Measurements from ENCODE around the gene TCF7L1.

TCF7L1 gene

DNA sequence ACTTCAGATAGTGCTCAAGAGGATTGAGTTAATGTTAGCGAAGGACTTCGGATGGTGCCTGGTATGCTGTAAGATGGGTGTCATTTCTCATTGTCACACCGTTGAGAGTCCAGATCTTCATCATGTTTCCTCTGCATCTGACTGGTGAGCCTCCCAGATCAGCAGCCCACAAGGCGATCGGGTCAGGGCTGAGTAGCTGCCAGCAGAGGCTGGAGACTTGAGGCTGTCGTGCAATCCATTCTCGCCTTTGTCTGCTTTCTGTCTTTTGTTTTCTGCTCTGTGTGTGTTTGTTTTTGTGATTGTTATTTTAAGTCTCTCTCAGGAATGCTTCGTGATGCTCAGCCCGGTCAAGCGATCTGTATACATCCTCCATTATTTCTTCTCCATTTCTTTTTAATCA is 98.8 kb downstream of the TCF7L1 start:
- TF ChIP-seq EP300 (IDR thresholded peaks at IDR 0.05; ENCODE audit: borderline replicate concordance): no peak
- TF ChIP-seq TAF1 (IDR thresholded peaks at IDR 0.05; ENCODE audit: low read depth): no peak
- TF ChIP-seq NFIC (IDR thresholded peaks at IDR 0.05): no peak

DNA sequence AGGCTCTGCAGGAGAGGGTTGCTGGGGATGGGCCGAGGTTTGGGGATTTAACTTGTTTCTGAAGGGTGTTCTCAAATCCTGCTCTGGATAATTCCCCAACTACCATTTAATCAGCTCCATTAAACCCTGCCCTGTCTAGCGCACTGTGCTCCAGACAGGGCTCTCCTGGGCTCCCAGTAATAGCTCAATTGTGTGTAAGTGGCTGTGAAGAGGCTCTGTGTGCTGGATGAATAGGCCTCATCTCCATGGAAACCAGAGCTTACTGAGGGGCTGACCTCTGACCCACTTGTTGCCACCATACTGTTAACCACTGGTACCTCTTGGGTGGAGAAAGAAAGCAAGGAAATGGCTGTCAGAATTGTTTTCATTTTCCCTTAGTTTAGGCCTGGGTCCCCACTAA is 101.7 kb downstream of the TCF7L1 start:
- no peak for TF ChIP-seq FOXM1 (IDR thresholded peaks at IDR 0.05; ENCODE audit: borderline replicate concordance, low read depth)
- TF ChIP-seq, protein P1, sequence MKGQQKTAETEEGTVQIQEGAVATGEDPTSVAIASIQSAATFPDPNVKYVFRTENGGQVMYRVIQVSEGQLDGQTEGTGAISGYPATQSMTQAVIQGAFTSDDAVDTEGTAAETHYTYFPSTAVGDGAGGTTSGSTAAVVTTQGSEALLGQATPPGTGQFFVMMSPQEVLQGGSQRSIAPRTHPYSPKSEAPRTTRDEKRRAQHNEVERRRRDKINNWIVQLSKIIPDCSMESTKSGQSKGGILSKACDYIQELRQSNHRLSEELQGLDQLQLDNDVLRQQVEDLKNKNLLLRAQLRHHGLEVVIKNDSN (IDR thresholded peaks at IDR 0.05): no peak
- TF ChIP-seq CEBPB (IDR thresholded peaks at IDR 0.05): no peak
- TF ChIP-seq RAD21 (IDR thresholded peaks at IDR 0.05; ENCODE audit: low read depth): no peak
- TF ChIP-seq, protein P2, sequence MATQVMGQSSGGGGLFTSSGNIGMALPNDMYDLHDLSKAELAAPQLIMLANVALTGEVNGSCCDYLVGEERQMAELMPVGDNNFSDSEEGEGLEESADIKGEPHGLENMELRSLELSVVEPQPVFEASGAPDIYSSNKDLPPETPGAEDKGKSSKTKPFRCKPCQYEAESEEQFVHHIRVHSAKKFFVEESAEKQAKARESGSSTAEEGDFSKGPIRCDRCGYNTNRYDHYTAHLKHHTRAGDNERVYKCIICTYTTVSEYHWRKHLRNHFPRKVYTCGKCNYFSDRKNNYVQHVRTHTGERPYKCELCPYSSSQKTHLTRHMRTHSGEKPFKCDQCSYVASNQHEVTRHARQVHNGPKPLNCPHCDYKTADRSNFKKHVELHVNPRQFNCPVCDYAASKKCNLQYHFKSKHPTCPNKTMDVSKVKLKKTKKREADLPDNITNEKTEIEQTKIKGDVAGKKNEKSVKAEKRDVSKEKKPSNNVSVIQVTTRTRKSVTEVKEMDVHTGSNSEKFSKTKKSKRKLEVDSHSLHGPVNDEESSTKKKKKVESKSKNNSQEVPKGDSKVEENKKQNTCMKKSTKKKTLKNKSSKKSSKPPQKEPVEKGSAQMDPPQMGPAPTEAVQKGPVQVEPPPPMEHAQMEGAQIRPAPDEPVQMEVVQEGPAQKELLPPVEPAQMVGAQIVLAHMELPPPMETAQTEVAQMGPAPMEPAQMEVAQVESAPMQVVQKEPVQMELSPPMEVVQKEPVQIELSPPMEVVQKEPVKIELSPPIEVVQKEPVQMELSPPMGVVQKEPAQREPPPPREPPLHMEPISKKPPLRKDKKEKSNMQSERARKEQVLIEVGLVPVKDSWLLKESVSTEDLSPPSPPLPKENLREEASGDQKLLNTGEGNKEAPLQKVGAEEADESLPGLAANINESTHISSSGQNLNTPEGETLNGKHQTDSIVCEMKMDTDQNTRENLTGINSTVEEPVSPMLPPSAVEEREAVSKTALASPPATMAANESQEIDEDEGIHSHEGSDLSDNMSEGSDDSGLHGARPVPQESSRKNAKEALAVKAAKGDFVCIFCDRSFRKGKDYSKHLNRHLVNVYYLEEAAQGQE (IDR thresholded peaks at IDR 0.05; ENCODE audit: low read depth): no peak
- TF ChIP-seq CREB1 (IDR thresholded peaks at IDR 0.05; ENCODE audit: low read depth): no peak
- TF ChIP-seq NFIC (IDR thresholded peaks at IDR 0.05): no peak
- no peak for TF ChIP-seq TAF1 (IDR thresholded peaks at IDR 0.05; ENCODE audit: low read depth)
- no peak for TF ChIP-seq YY1 (IDR thresholded peaks at IDR 0.05; ENCODE audit: low read depth)
- TF ChIP-seq, protein P3, sequence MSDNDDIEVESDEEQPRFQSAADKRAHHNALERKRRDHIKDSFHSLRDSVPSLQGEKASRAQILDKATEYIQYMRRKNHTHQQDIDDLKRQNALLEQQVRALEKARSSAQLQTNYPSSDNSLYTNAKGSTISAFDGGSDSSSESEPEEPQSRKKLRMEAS (IDR thresholded peaks at IDR 0.05): no peak
- TF ChIP-seq TEAD4 (IDR thresholded peaks at IDR 0.05): no peak
- no peak for TF ChIP-seq EP300 (IDR thresholded peaks at IDR 0.05; ENCODE audit: borderline replicate concordance)
- no peak for TF ChIP-seq EGR1 (IDR thresholded peaks at IDR 0.05)
- no peak for TF ChIP-seq ZBTB7A (IDR thresholded peaks at IDR 0.05; ENCODE audit: low read depth)
- TF ChIP-seq TCF12 (IDR thresholded peaks at IDR 0.05; ENCODE audit: low read depth): no peak

DNA sequence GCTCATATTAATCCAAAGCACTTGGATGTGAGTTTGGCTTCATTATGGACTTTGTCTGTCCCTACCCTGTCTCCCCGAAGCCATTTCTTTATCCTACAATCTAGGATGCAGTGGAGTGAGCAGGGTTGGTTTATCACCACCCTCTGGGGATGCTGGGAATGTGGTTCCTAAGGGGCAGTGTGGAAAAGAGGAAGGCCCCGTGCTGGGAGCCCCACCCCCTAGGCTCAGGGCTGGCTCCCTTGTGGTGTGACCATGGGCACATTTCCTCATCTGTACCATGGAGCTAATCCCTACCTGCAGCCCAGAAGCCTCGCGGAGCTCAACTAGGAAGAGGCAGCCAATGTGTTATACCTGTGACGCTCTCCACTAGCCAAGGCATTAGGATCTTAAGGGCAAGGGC is 102.1 kb downstream of the TCF7L1 start:
- TF ChIP-seq YY1 (IDR thresholded peaks at IDR 0.05; ENCODE audit: low read depth) (no peak), EP300 (IDR thresholded peaks at IDR 0.05; ENCODE audit: borderline replicate concordance) (no peak), ZBTB7A (IDR thresholded peaks at IDR 0.05; ENCODE audit: low read depth) (no peak), CEBPB (IDR thresholded peaks at IDR 0.05) (no peak), NFIC (IDR thresholded peaks at IDR 0.05) (no peak), TEAD4 (IDR thresholded peaks at IDR 0.05) (no peak), TAF1 (IDR thresholded peaks at IDR 0.05; ENCODE audit: low read depth) (no peak), EGR1 (IDR thresholded peaks at IDR 0.05) (no peak), RAD21 (IDR thresholded peaks at IDR 0.05; ENCODE audit: low read depth) (no peak), CREB1 (IDR thresholded peaks at IDR 0.05; ENCODE audit: low read depth) (no peak), TCF12 (IDR thresholded peaks at IDR 0.05; ENCODE audit: low read depth) (no peak), FOXM1 (IDR thresholded peaks at IDR 0.05; ENCODE audit: borderline replicate concordance, low read depth) (no peak)
- TF ChIP-seq, protein P1 (IDR thresholded peaks at IDR 0.05): no peak
- TF ChIP-seq, protein P3 (IDR thresholded peaks at IDR 0.05): no peak

DNA sequence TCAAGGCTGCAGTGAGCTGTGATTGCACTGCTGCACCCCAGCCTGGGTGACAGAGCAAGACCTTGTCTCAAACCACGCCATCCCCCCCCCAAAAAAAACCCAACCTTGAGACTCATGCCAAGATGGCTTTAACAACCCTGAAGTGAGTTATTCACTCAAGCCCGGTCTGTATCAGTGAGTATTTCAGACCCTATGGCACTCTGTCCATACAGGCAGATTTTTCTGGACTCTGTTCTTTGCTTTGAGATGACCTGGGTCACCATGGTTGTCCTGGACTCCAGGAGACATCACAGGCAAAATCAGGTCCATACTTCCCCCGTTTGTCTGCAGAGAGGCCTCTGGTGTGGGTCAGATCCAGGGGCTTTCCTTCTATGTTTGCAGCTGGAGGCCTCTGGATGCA is 102.9 kb downstream of the TCF7L1 start:
- TF ChIP-seq TAF1 (IDR thresholded peaks at IDR 0.05; ENCODE audit: low read depth) (no peak), YY1 (IDR thresholded peaks at IDR 0.05; ENCODE audit: low read depth) (no peak), RAD21 (IDR thresholded peaks at IDR 0.05; ENCODE audit: low read depth) (no peak), CEBPB (IDR thresholded peaks at IDR 0.05) (no peak), CREB1 (IDR thresholded peaks at IDR 0.05; ENCODE audit: low read depth) (no peak), TEAD4 (IDR thresholded peaks at IDR 0.05) (no peak), EP300 (IDR thresholded peaks at IDR 0.05; ENCODE audit: borderline replicate concordance) (no peak), FOXM1 (IDR thresholded peaks at IDR 0.05; ENCODE audit: borderline replicate concordance, low read depth) (no peak), EGR1 (IDR thresholded peaks at IDR 0.05) (no peak), TCF12 (IDR thresholded peaks at IDR 0.05; ENCODE audit: low read depth) (no peak), ZBTB7A (IDR thresholded peaks at IDR 0.05; ENCODE audit: low read depth) (no peak), NFIC (IDR thresholded peaks at IDR 0.05) (no peak)
- TF ChIP-seq, protein P3 (IDR thresholded peaks at IDR 0.05): no peak
- TF ChIP-seq, protein P1 (IDR thresholded peaks at IDR 0.05): no peak
- TF ChIP-seq, protein P2 (IDR thresholded peaks at IDR 0.05; ENCODE audit: low read depth): no peak

DNA sequence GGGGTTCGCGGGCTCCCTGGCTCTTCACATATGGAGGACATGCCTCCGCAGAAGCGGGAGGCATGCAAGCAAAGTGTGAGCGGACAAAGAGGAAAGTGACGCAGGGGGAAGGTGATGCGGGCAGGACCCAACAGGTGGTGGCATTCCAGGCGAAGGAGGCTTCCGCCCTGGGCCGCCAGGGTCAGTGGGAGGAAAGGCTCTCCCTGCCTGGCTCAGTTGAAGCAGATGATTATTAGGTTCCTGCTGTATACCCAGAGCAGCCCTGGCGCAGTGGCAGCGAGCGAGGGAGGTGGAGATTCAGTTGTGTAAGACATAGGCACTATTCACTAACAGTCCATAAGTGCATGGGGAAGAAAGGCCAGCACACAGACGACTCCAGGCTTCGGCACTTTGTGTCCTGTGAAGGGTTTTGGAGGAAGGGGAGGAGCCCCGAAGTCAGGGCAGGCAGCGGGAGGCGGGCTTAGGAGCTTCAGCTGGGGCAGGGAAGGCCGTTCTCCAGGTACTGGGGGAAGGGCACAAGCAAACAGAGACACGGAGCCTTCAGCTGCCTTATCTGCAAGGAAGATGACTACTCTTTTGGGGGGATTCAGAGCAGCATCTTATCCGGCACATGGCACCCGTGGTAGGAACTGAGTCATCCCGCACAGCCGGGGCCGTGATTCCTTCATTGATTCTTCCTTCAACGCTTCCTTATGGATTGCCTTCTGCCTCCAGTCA is 104.8 kb downstream of the TCF7L1 start:
- TF ChIP-seq, protein P1 (IDR thresholded peaks at IDR 0.05): no peak
- TF ChIP-seq FOXM1 (IDR thresholded peaks at IDR 0.05; ENCODE audit: borderline replicate concordance, low read depth): no peak
- TF ChIP-seq RAD21 (IDR thresholded peaks at IDR 0.05; ENCODE audit: low read depth): no peak
- no peak for TF ChIP-seq NFIC (IDR thresholded peaks at IDR 0.05)
- TF ChIP-seq ZBTB7A (IDR thresholded peaks at IDR 0.05; ENCODE audit: low read depth): no peak
- TF ChIP-seq TAF1 (IDR thresholded peaks at IDR 0.05; ENCODE audit: low read depth): no peak
- TF ChIP-seq CEBPB (IDR thresholded peaks at IDR 0.05): no peak
- TF ChIP-seq TEAD4 (IDR thresholded peaks at IDR 0.05): no peak
- TF ChIP-seq, protein P2 (IDR thresholded peaks at IDR 0.05; ENCODE audit: low read depth): no peak
- TF ChIP-seq, protein P3 (IDR thresholded peaks at IDR 0.05): no peak
